DOHH2 (cell line): ENCODE results near the gene ACE2.

ENCODE experiments used
- H3F3A ChIP-seq: fragments of 200-600 bp; sonication (generic), shearing (Covaris generic); 2 replicates; pipeline ENCODE4 v1.6.0; 2016; ENCODE audit warnings: antibody characterized with exemption, mild to moderate bottlenecking; ENCODE audit not compliant: control insufficient read depth, insufficient read depth
- H3K27ac ChIP-seq: fragments of 200-600 bp; sonication (generic); 2 replicates; pipeline ENCODE4 v1.5.1; 2014; ENCODE audit warnings: low read depth, mild to moderate bottlenecking, low read length, moderate library complexity
- H3K27me3 ChIP-seq: fragments of 200-600 bp; sonication (generic); 2 replicates; pipeline ENCODE4 v1.6.1; 2014; ENCODE audit warnings: mild to moderate bottlenecking, low read length, mixed read lengths; ENCODE audit not compliant: control insufficient read depth
- H3K36me3 ChIP-seq: fragments of 200-600 bp; sonication (generic); 2 replicates; pipeline ENCODE4 v1.6.1; 2014; ENCODE audit warnings: mild to moderate bottlenecking, low read length, moderate library complexity, mixed read lengths; ENCODE audit not compliant: control insufficient read depth
- H3K4me1 ChIP-seq: fragments of 200-600 bp; sonication (generic); 2 replicates; pipeline ENCODE4 v1.6.1; 2014; ENCODE audit warnings: mild to moderate bottlenecking, low read length, mixed read lengths; ENCODE audit not compliant: control insufficient read depth
- H3K4me2 ChIP-seq: fragments of 200-600 bp; sonication (generic); 2 replicates; pipeline ENCODE4 v1.6.0; 2014; ENCODE audit warnings: mild to moderate bottlenecking, low read length, moderate library complexity
- H3K4me3 ChIP-seq: fragments of 200-600 bp; sonication (generic); 2 replicates; pipeline ENCODE4 v1.5.1; 2014; ENCODE audit warnings: mild to moderate bottlenecking, low read length, mixed read lengths
- H3K79me2 ChIP-seq: fragments of 200-600 bp; sonication (generic); 2 replicates; pipeline ENCODE4 v1.6.1; 2014; ENCODE audit warnings: mild to moderate bottlenecking, low read length, mixed read lengths; ENCODE audit not compliant: control insufficient read depth
- H3K9me2 ChIP-seq: fragments of 200-600 bp; sonication (generic); replicated peaks from 2 replicates; pipeline ENCODE4 v1.6.1; 2014; ENCODE audit warnings: mild to moderate bottlenecking, low read length, mixed read lengths; ENCODE audit not compliant: control insufficient read depth
- H3K9me3 ChIP-seq: fragments of 200-600 bp; sonication (generic); 2 replicates; pipeline ENCODE4 v1.6.1; 2014; ENCODE audit warnings: antibody characterized with exemption, low read length, mixed read lengths; ENCODE audit not compliant: control insufficient read depth, insufficient read depth
- H4K20me1 ChIP-seq: fragments of 200-600 bp; sonication (generic); 2 replicates; pipeline ENCODE4 v1.6.0; 2014; ENCODE audit warnings: low read depth, mild to moderate bottlenecking, antibody characterized with exemption, low read length, moderate library complexity; ENCODE audit not compliant: control insufficient read depth, insufficient read depth
- CTCF ChIP-seq: fragments of 200-600 bp; sonication (generic); IDR thresholded peaks from one replicate; pipeline ENCODE4 v1.5.1; 2014; ENCODE audit warnings: antibody characterized with exemption, mild to moderate bottlenecking, low read depth, low read length; ENCODE audit not compliant: poor library complexity, severe bottlenecking
- EZH2phosphoT487 ChIP-seq: fragments of 200-600 bp; sonication (generic); IDR thresholded peaks from 2 replicates; pipeline ENCODE4 v1.6.1; 2017; ENCODE audit warnings: borderline replicate concordance, mild to moderate bottlenecking, antibody characterized with exemption, low read length, moderate library complexity, mixed read lengths

Gene ACE2

GRCh38 chrX:15549189-15550012, 51.4 kb downstream of the ACE2 start:
- Histone ChIP-seq H3K27me3 (no peaks in the 10 kb centered on the region), H3K9me2 (no peaks in the 10 kb centered on the region), H4K20me1 (no peaks in the 10 kb centered on the region), H3K36me3 (no peaks in the 10 kb centered on the region), H3K79me2 (no peaks in the 10 kb centered on the region), H3K9me3 (no peaks in the 10 kb centered on the region), H3K4me2 (no peak overlapping the region), H3K27ac (no peak overlapping the region), H3K4me1 (no peaks in the 10 kb centered on the region), H3K4me3 (no peak overlapping the region), H3F3A (no peaks in the 10 kb centered on the region)
- no peak for TF ChIP-seq EZH2phosphoT487
- TF ChIP-seq CTCF = no peak

- no peaks in the 10 kb centered on the region for H3K79me2 ChIP-seq
- H3K4me1 ChIP-seq = no peaks in the 10 kb centered on the region
- no peaks in the 10 kb centered on the region for H3K9me3 ChIP-seq
- H3K4me3 ChIP-seq = no peak overlapping the region
- no peaks in the 10 kb centered on the region for H3F3A ChIP-seq
- no peaks in the 10 kb centered on the region for H3K9me2 ChIP-seq
- H3K27ac ChIP-seq = no peak overlapping the region
- H3K27me3 ChIP-seq = no peaks in the 10 kb centered on the region
- H3K36me3 ChIP-seq = no peaks in the 10 kb centered on the region
- no peak overlapping the region for H3K4me2 ChIP-seq
- H4K20me1 ChIP-seq = no peaks in the 10 kb centered on the region
- TF ChIP-seq EZH2phosphoT487 (no peak), CTCF (no peak)
Measured at GRCh38 chrX:15547356-15547755, 53.4 kb downstream of the ACE2 start.

- Histone ChIP-seq H3K36me3 (no peaks in the 10 kb centered on the region), H3F3A (no peaks in the 10 kb centered on the region), H3K27ac (no peak overlapping the region), H3K4me2 (no peak overlapping the region), H3K4me3 (no peak overlapping the region), H4K20me1 (no peaks in the 10 kb centered on the region), H3K27me3 (no peaks in the 10 kb centered on the region), H3K9me2 (no peaks in the 10 kb centered on the region), H3K9me3 (no peaks in the 10 kb centered on the region), H3K4me1 (no peaks in the 10 kb centered on the region), H3K79me2 (no peaks in the 10 kb centered on the region)
- TF ChIP-seq EZH2phosphoT487 (no peak), CTCF (no peak)
Measured at GRCh38 chrX:15546745-15547144, 54.0 kb downstream of the ACE2 start.
